MM.1S (cell line): ENCODE measurements around the gene ZNF581.

ENCODE experiments used
- EZH2 ChIP-seq: fragments of 300-600 bp; sonication (generic); optimal IDR thresholded peaks from 2 replicates; pipeline ENCODE3; 2017; ENCODE audit warnings: low read depth, mild to moderate bottlenecking, antibody characterized with exemption, low read length, mixed read lengths
- EZH2phosphoT487 ChIP-seq: fragments of 300-600 bp; sonication (generic); IDR thresholded peaks from 2 replicates; pipeline ENCODE4 v1.6.1; 2018; ENCODE audit warnings: antibody characterized with exemption, low read length
- TF ChIP-seq, protein P1 (sequence below): fragments of 300-600 bp; sonication (generic); IDR thresholded peaks from 2 replicates; pipeline ENCODE4 v1.5.1; 2016; ENCODE audit warnings: antibody characterized with exemption, low read length, mixed read lengths

DNA sequence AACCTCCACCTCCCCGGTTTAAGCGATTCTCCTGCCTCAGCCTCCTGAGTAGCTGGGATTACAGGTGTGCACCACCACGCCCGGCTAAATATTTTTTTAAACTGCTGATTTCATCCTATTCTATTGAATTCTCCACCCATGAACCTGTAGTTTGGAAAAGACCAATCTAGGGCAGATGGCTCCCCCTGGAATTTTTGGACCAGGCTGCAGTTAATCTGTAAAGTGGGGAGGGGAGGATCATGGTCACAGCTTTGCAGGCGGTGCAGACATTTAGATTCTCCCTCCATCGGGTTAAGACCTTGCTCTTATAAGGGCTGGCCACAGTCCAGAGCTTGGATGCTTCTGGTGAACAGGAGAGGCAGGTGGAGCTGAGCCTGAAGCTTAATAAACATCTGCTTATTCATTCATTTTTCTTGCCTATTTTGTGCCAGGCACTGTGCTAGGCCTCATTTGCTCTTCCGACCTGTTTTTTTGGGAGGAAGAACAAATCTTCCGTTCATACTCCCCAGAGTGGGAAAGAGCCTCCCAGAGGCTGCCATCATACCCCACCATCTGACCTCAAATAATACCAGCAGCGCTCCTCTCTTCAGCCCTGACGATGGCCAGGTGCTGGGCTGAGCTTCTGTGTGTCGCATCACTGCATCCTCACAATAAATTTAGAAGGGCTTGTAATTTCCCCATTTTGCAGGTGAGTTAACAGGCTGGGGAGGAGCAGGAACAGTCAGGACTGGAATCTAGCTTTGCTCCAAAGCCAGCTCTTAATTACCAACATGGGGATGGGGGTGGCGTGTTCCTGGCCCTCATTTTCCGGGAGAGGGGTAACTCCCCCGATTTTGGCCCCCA, 3.7 kb downstream of the ZNF581 start:
- TF ChIP-seq, protein P1, sequence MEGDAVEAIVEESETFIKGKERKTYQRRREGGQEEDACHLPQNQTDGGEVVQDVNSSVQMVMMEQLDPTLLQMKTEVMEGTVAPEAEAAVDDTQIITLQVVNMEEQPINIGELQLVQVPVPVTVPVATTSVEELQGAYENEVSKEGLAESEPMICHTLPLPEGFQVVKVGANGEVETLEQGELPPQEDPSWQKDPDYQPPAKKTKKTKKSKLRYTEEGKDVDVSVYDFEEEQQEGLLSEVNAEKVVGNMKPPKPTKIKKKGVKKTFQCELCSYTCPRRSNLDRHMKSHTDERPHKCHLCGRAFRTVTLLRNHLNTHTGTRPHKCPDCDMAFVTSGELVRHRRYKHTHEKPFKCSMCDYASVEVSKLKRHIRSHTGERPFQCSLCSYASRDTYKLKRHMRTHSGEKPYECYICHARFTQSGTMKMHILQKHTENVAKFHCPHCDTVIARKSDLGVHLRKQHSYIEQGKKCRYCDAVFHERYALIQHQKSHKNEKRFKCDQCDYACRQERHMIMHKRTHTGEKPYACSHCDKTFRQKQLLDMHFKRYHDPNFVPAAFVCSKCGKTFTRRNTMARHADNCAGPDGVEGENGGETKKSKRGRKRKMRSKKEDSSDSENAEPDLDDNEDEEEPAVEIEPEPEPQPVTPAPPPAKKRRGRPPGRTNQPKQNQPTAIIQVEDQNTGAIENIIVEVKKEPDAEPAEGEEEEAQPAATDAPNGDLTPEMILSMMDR: no peak
- TF ChIP-seq EZH2 (no peak), EZH2phosphoT487 (no peak)
